HG02763 (cell line): ENCODE data around the gene UCHL1.
"Not testable (repeated sequence)": the region's sequence is repeated elsewhere in the genome, so short reads cannot be mapped to it uniquely, and the experiment has no call there.

ENCODE experiments used
- ATAC-seq: cut with Tn5 transposase; IDR thresholded peaks from one replicate; pipeline ENCODE4 v1.9.1; 2021; ENCODE audit warnings: mild to moderate bottlenecking, moderate library complexity; ENCODE audit not compliant: unreplicated experiment

The UCHL1 gene

DNA sequence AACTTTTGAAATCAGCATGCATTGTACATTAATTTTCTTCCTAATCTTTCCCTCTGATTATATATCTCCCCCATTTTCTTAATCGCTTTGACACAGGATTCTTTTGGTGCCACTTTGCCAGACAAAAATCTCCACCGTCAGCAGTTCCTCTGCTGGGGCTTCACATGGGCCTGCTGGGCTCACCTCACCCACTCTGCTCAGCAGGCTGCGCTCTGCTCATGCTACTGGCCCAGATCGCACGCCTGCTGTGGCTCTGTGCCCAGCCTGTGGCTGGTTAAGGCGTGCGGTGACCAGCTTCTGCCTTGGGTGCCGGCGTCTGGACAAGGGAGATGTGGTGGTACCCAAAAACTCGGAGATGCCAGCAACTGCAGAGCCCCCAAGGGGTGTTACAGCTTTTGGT is 31.1 kb downstream of the UCHL1 start:
- no peak for ATAC-seq

DNA sequence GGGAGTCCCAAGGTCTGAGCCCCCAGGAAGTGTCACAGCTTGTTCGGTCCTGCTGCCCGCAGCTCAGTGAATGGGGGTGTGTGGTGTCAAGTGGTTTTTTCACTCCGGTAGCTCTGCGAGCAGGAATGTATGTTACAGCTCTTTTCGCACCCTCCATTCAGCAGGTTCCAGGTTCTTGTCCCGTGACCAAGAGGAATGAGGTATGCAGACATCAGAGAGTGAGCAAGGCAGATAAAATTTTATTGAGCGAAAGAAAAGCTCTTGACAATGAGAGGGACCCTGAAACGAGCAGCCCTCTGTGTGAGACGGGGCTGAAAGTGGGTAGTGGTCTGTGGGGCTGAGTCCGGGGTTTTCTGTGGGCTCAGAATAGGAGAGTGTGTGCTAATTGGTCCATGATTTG is 31.5 kb downstream of the UCHL1 start:
- ATAC-seq, result no peak

DNA sequence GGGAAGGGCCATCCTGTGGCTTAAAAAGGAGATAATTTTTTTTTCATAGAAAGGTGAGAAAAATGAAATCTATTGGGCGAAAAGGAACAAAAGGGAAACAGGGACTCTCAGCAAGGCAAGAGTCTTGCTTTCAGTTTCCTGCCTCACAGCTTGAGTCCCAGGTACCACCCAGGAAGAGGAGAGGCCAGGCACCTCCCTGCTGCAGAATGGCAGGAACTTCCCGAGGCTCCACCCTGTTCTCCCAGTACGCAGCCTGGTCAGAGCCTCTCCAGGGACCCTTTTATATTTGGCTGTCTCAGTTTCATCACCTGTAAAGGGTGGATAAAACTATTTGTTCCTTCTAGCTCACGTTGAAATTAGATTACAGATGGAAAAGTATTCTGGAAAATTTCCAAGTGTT is 33.8 kb downstream of the UCHL1 start:
- no peak for ATAC-seq

DNA sequence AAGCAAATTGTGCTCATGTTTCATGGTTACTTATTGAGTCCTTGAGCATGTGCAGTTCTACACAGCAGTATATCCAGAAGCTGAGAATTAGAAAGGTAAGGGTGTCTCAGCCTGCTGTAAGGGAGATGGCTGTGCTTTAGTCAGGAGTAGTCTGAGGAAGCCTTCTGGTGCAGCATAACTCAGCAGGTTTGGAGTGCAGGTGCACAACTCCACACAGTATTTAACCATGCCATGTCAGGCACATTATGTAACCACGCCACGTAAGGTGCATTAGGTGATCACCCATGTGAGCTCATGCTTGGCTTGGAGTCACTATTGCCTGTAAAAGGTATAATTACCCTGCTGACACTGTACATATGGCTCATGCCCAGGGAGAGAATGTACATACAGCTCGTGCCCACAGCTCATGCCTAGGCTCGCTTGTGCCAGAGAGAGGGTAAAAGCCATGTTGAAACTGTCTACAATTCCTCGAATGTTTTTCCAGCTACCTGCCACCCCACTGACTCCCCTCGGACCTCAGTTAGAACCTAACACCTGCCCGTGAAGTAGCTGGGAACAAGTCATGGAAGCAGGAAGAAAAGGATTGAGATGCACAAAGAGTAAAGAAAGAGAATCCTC is 37.8 kb downstream of the UCHL1 start:
- no peak for ATAC-seq

DNA sequence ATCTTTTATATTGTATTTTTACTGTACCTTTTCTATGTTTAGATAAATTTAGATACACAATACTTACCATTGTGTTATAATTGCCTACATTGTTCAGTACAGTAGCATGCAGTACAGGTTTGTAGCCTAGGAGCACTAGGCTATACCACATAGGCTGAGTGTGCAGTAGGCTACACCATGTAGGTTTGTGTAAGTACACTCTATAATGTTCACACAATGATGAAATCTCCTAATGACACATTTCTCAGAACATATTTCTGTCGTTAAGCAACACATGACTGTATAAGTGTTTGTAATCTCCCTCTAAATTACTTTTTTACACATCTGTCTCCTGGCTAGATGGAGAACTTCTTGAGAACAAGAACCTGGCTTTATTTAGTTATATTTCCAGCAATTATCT is 40.3 kb downstream of the UCHL1 start:
- ATAC-seq, result no peak

DNA sequence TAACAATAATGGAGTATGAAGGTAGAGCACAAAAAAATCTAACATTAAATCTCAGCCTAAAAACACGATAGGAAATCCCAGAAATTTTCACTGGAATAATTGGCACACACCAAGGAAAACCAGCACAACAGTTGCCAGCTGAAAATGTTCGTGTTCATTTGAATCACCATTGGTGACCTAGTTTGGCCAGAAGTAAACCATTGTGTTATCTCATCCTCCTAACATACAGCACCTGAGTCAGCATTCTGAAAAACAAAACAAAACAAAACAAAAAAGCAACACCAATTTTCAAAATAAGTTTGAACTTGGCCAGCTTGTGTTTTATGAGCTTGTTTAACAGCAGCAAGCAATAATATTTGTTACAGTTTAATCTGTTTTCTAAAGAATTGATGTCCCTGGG is 41.1 kb downstream of the UCHL1 start:
- no peak for ATAC-seq

DNA sequence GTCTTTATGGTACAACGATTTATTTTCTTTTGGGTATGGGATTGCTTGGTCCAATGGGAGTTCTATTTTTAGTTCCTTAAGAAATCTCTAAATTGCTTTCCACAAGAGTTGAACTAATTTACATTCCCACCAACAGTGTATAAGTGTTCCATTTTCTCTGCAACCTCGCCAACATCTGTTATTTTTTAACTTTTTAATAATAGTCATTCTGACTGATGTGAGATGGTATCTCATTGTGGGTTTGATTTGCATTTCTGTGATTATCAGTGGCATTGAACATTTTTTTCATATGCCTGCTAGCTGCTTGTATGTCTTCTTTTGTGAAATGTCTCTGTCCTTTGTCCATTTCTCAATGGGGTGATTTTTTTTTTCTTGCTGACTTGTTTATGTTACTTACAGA is 42.8 kb downstream of the UCHL1 start:
- ATAC-seq, result no peak

DNA sequence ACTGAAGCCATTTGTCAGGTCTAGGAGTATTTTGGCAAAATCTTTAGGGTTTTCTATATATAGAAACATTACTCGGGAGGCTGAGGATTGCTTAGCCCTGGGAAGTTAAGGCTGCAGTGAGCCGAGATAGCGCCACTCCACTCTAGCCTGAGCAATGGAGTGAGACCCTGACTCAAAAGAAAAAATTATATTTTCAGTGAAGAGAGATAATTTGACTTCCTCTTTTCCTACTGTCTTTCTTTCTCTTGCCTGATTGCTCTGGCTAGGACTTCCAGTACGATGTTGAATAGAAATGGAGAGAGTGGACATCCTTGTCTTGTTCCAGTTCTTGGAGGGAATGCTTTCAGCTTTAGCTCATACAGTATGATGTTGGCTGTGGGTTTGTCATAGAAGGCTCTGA is 44.4 kb downstream of the UCHL1 start:
- ATAC-seq, result no peak

DNA sequence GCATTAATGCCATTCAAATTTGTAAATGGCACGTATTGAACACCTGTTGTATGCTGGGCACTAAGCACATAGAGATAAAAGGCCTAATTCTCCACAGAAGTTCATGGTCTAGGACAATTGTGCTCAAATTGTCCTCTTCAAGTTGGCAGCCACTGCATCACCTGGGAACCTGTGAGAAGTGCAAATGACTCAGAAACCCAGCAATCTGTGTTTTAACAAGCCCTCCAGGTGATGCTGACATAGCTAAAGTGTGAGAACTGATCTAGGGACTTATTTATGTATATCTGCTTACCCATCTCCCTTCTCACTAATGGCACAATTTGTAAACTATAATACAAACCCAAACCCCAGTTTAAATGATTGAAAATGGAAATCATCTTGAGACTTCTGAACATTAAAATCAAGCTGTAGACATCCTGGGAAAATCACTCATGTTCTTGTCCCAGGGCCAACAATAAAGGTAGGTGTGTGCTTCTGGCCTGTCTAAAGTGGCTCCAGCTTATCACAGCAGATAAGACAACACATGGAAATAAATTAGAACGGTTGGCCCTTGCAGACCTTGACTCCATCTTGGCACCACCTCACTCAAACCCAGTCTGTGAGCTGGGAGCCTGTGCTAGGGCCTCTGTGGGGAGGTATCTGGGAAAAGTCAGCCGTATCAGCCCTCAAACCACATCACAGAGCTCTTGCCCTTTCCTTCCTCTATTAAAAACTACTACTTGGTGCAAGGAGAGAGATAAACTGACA is 46.8 kb downstream of the UCHL1 start:
- ATAC-seq, result no peak

DNA sequence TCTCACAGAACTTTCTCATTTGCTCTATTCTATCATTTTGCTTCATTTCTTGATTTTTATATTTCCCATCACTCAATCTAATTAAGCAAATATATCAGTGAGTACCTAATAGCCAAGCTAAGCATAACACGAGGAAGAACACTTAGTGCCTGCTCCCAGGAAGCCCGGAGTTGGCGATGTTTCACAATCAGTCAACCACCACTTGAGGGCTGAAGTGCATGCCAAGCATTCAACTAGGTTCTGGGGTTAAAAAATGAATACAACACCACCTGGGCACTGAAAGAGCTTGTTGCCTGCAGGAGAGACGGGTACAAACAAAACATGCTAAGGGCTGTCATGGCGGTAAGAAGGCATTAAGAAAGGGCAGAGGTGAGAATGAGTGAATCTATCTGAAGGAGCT is 47.5 kb downstream of the UCHL1 start:
- no peak for ATAC-seq

DNA sequence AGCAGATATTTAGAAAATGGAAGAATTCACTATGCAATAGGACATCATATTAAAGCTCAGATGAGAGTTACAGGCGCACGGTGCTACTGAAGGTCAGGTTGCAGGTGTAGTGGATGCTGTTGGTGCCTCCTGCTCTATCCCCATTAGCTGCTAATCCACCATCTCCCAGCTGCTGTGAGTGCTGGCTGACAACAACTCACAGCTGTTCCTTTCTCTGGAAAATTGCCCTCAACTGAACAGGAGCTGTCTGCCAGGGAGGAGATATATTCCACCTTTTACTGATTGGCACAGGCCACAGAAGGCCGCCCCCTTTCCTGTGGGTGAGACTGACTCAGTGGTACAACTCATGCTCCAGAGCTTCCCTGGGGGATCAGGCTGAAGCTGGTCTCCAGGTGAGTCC is 48.7 kb downstream of the UCHL1 start:
- ATAC-seq, result no peak

DNA sequence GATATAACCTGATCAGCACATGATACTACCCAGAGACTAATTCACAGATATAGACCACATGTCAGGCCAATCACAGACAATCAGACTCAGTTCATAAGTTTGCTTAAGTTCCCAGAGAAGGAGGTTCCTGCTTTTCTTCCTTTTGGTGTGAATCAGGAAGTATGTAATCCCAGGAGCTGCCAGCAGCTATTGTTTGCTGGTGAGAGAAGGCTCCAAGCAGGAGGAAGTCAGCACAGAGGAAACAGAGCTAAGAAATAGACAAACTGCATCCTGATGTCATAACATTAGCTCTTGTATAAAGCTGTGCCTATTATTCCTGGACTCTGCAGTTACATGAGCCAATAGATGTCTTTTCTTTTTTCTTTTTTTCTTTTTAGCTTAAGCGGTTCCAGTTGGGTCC is 50.9 kb downstream of the UCHL1 start:
- ATAC-seq, result no peak

DNA sequence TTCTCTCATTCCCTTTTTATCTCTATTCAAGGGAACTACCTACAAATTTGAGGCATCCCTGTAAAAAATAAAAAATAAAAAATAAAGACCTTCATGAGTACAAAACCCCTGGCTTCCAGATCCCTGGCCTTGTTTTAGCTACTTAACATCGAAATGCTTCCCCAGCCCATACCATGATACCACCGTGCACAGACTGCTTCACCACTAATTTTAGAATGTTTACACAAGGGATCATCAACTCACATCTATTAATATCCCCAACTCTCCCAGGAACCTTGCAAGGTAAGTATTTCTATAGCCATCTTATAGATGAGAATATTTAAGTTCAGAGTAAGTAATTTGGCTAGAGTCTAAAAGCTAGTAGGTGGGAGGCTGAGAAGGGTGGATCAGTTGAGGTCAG is 51.7 kb downstream of the UCHL1 start:
- no peak for ATAC-seq

DNA sequence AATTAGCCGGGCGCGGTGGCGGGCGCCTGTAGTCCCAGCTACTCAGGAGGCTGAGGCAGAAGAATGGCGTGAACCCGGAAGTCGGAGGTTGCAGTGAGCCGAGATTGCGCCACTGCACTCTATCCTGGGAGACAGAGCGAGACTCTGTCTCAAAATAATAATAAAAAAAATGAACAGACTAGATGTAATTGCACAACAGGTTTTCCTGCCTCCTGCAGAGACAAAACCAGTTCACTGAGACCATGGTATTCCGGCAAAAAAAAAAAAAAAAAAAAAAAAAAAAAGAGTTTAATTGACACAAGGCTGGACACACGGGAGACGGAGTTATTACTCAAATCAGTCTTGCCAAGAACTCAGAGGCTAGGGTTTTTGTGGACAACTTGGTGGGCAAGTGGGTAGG is 58.7 kb downstream of the UCHL1 start:
- ATAC-seq, result not testable (repeated sequence)

DNA sequence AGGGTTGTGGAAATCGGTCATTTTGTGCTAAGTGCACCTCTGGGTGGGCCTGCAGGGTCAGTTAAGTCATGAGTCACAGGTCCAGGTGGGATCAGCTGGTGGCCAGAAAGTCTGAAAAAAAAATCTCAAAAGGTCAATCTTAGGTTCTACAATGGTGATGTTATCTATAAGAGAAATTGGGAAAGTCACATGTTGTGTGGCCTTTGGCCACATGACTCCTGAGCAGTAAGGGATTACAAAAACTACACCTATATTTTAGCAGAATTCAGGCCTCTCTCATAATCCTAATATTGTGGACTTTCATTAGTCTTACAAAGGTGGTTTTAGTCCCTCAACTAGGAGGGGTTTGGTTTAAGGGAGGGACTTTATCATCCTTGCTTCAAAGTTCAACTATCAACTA is 59.1 kb downstream of the UCHL1 start:
- no peak for ATAC-seq
